Karpas-422 (cell line): ENCODE data around the gene VWCE. TPM values are rescaled to one million over a fixed set of nuclear protein-coding genes. Genes with fewer than 3 reads are reported as not detected.

Source experiments
- DNase-seq: peaks from one replicate; pipeline ENCODE4 v3.0.0-alpha.2; 2015
- H2AFZ ChIP-seq: fragments of 200-600 bp; sonication (generic); 2 replicates; pipeline ENCODE4 v1.6.1; 2014; ENCODE audit warnings: antibody characterized with exemption, low read length, mixed read lengths
- H3K27ac ChIP-seq: fragments of 200-600 bp; sonication (generic); 2 replicates; pipeline ENCODE4 v1.5.1; 2014; ENCODE audit warnings: mild to moderate bottlenecking, low read length, moderate library complexity
- H3K27me3 ChIP-seq: fragments of 200-600 bp; sonication (generic); 2 replicates; pipeline ENCODE4 v1.6.1; 2014; ENCODE audit warnings: low read length, mixed read lengths
- H3K36me3 ChIP-seq: fragments of 200-600 bp; sonication (generic); 2 replicates; pipeline ENCODE4 v1.6.1; 2014; ENCODE audit warnings: low read length, mixed read lengths; ENCODE audit not compliant: insufficient read depth
- H3K4me1 ChIP-seq: fragments of 200-600 bp; sonication (generic); 2 replicates; pipeline ENCODE4 v1.6.1; 2014; ENCODE audit warnings: mild to moderate bottlenecking, low read length, mixed read lengths
- H3K4me2 ChIP-seq: fragments of 200-600 bp; sonication (generic); 2 replicates; pipeline ENCODE4 v1.6.1; 2014; ENCODE audit warnings: low read length, low read depth, mild to moderate bottlenecking; ENCODE audit not compliant: poor library complexity, severe bottlenecking
- H3K4me3 ChIP-seq: fragments of 200-600 bp; sonication (generic); 2 replicates; pipeline ENCODE4 v1.5.1; 2014; ENCODE audit warnings: mild to moderate bottlenecking, antibody characterized with exemption, low read length, mixed read lengths
- H3K79me2 ChIP-seq: fragments of 200-600 bp; sonication (generic); 2 replicates; pipeline ENCODE4 v1.6.1; 2014; ENCODE audit warnings: mild to moderate bottlenecking, low read length, mixed read lengths
- H3K9ac ChIP-seq: fragments of 200-600 bp; sonication (generic); 2 replicates; pipeline ENCODE4 v1.6.0; 2014; ENCODE audit warnings: low read length
- H3K9me2 ChIP-seq: fragments of 200-600 bp; sonication (generic), shearing (Covaris generic); replicated peaks from 2 replicates; pipeline ENCODE4 v1.6.0; 2014; ENCODE audit warnings: mild to moderate bottlenecking, low read length, moderate library complexity; ENCODE audit not compliant: insufficient read depth
- H3K9me3 ChIP-seq: fragments of 300-700, 200-600 bp; sonication (generic); 2 replicates; pipeline ENCODE4 v1.6.1; 2014; ENCODE audit warnings: low read length, mixed read lengths
- H4K20me1 ChIP-seq: fragments of 200-600 bp; sonication (generic); 2 replicates; pipeline ENCODE4 v1.6.1; 2014; ENCODE audit warnings: mild to moderate bottlenecking, antibody characterized with exemption, low read length, low read depth; ENCODE audit not compliant: insufficient read depth
- total RNA-seq: library from RNA; depleted of rRNA; stranded (reverse); fragments of >200 nt; shearing (Covaris generic); gene quantifications from 2 replicates; pipeline ENCODE4 v1.2.3, GENCODE V29; 2014; ENCODE audit warnings: low replicate concordance

Gene VWCE
- total RNA-seq, 1 experiment from 2014 or later: 0.07 TPM

DNA sequence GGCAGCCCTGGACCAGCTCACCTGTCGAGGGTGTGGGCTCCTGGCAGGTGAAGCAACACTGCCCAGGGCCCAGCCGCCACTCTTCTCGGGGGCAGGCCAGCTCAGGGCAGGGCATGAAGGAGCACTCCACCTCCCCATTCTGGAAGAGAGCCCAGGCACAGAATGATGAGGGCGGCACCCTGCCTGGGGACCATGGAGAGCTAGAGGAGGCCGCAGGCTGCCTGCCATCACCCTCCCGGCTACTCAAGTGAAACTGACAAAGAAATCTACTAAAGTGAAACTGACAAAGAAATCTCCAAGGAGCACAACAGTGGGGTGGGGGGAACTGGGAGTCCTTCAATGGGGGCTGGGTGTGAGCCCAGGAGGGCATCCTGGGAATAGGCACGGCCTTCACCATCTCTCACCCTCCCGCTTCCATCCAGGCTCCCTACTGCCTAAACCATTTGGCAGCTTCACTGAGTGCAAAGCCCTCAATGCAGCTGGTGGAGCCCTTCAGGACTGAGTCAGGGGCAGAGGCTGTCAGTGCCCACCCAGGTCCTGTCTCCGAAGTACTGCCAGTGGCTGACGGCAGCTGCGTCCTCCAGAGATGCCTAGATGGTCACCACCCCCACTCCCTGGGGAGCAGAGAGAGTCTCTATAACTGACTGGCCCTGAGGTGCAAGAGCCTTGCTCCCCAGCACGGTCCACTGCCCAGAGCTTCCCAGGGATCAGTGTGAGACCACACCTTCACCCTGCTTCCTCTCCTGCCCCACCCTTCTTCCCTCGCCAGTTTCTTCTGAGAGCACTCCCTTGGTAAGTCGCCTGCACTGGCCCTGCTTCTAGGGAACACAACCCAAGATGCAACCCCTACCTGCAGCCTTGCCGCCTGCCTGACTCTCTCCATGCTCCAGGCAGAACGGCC, 21.7 kb downstream of the VWCE start:
- Histone ChIP-seq H3K27ac (no peak overlapping the region), H3K79me2 (no peaks in the 10 kb centered on the region), H4K20me1 (0 out of 2 replicates have a peak, but pooled peaks cover 4% of the 10 kb centered on the region), H3K9me2 (no peaks in the 10 kb centered on the region), H3K9ac (no peak overlapping the region), H3K27me3 (no peaks in the 10 kb centered on the region), H3K9me3 (no peaks in the 10 kb centered on the region), H3K4me2 (no peak overlapping the region), H3K4me1 (no peaks in the 10 kb centered on the region), H2AFZ (no peak overlapping the region), H3K36me3 (no peaks in the 10 kb centered on the region), H3K4me3 (no peak overlapping the region)
- no peak for DNase-seq

GRCh38 chr11:61272731-61273130, 22.4 kb downstream of the VWCE start:
- H3K36me3 ChIP-seq: no peaks in the 10 kb centered on the region
- H3K27me3 ChIP-seq: no peaks in the 10 kb centered on the region
- H3K9me2 ChIP-seq: no peaks in the 10 kb centered on the region
- H2AFZ ChIP-seq: no peak overlapping the region
- H3K27ac ChIP-seq: no peak overlapping the region
- H3K79me2 ChIP-seq: no peaks in the 10 kb centered on the region
- H3K9me3 ChIP-seq: no peaks in the 10 kb centered on the region
- 0 out of 2 replicates have a peak, but pooled peaks cover 4% of the 10 kb centered on the region for H4K20me1 ChIP-seq
- no peak overlapping the region for H3K9ac ChIP-seq
- DNase-seq: no peak
- H3K4me3 ChIP-seq: no peak overlapping the region
- no peaks in the 10 kb centered on the region for H3K4me1 ChIP-seq
- no peak overlapping the region for H3K4me2 ChIP-seq

GRCh38 chr11:61270354-61271076, 24.6 kb downstream of the VWCE start:
- H3K27me3 ChIP-seq: no peaks in the 10 kb centered on the region
- no peak overlapping the region for H2AFZ ChIP-seq
- H3K9me2 ChIP-seq: no peaks in the 10 kb centered on the region
- H3K36me3 ChIP-seq: no peaks in the 10 kb centered on the region
- 0 out of 2 replicates have a peak, but pooled peaks cover 1% of the 10 kb centered on the region for H4K20me1 ChIP-seq
- H3K4me2 ChIP-seq: no peak overlapping the region
- no peak overlapping the region for H3K9ac ChIP-seq
- H3K4me1 ChIP-seq: peaks cover 6% of the 10 kb centered on the region
- no peaks in the 10 kb centered on the region for H3K9me3 ChIP-seq
- H3K4me3 ChIP-seq: no peak overlapping the region
- H3K79me2 ChIP-seq: no peaks in the 10 kb centered on the region
- DNase-seq: no peak
- H3K27ac ChIP-seq: no peak overlapping the region

GRCh38 chr11:61268588-61269250, 26.4 kb downstream of the VWCE start:
- Histone ChIP-seq H2AFZ (no peak overlapping the region), H3K4me2 (no peak overlapping the region), H3K4me3 (no peak overlapping the region), H4K20me1 (no peaks in the 10 kb centered on the region), H3K9me2 (no peaks in the 10 kb centered on the region), H3K4me1 (peaks cover 6% of the 10 kb centered on the region), H3K9me3 (no peaks in the 10 kb centered on the region), H3K27ac (no peak overlapping the region), H3K27me3 (no peaks in the 10 kb centered on the region), H3K79me2 (no peaks in the 10 kb centered on the region), H3K9ac (no peak overlapping the region), H3K36me3 (no peaks in the 10 kb centered on the region)
- DNase-seq: no peak

- H3K9ac ChIP-seq: peak overlapping the region; percentile 43; the same call in 1 of the 2 replicates
- peak; percentile 56 for DNase-seq
- no peaks in the 10 kb centered on the region for H3K36me3 ChIP-seq
- H3K27ac ChIP-seq: no peak overlapping the region
- H3K9me3 ChIP-seq: no peaks in the 10 kb centered on the region
- no peaks in the 10 kb centered on the region for H3K9me2 ChIP-seq
- H3K79me2 ChIP-seq: no peaks in the 10 kb centered on the region
- no peak overlapping the region for H3K4me3 ChIP-seq
- no peaks in the 10 kb centered on the region for H4K20me1 ChIP-seq
- no peaks in the 10 kb centered on the region for H3K27me3 ChIP-seq
- H3K4me1 ChIP-seq: peaks cover 6% of the 10 kb centered on the region
- peak overlapping the region; percentile 73 for H2AFZ ChIP-seq
- peak overlapping the region; percentile 32 for H3K4me2 ChIP-seq
These were observed 27.7 kb downstream of the VWCE start for GRCh38 chr11:61267437-61267841.

- Histone ChIP-seq H4K20me1 (no peaks in the 10 kb centered on the region), H3K9ac (no peak overlapping the region), H3K79me2 (no peaks in the 10 kb centered on the region), H3K36me3 (no peaks in the 10 kb centered on the region), H3K27me3 (no peaks in the 10 kb centered on the region), H3K4me1 (peaks cover 6% of the 10 kb centered on the region), H3K9me3 (no peaks in the 10 kb centered on the region), H3K4me3 (no peak overlapping the region), H3K27ac (no peak overlapping the region), H3K9me2 (no peaks in the 10 kb centered on the region), H2AFZ (no peak overlapping the region), H3K4me2 (no peak overlapping the region)
- no peak for DNase-seq
These were observed 28.5 kb downstream of the VWCE start for GRCh38 chr11:61266602-61267001.

- no peaks in the 10 kb centered on the region for H4K20me1 ChIP-seq
- no peak overlapping the region for H3K9ac ChIP-seq
- H3K36me3 ChIP-seq: no peaks in the 10 kb centered on the region
- H3K9me2 ChIP-seq: no peaks in the 10 kb centered on the region
- H2AFZ ChIP-seq: no peak overlapping the region
- no peaks in the 10 kb centered on the region for H3K79me2 ChIP-seq
- H3K4me2 ChIP-seq: no peak overlapping the region
- no peak overlapping the region for H3K27ac ChIP-seq
- no peak overlapping the region for H3K4me3 ChIP-seq
- H3K27me3 ChIP-seq: no peaks in the 10 kb centered on the region
- H3K9me3 ChIP-seq: no peaks in the 10 kb centered on the region
- no peak for DNase-seq
- peaks cover 6% of the 10 kb centered on the region for H3K4me1 ChIP-seq
These were observed 29.8 kb downstream of the VWCE start for GRCh38 chr11:61265357-61265756.

DNA sequence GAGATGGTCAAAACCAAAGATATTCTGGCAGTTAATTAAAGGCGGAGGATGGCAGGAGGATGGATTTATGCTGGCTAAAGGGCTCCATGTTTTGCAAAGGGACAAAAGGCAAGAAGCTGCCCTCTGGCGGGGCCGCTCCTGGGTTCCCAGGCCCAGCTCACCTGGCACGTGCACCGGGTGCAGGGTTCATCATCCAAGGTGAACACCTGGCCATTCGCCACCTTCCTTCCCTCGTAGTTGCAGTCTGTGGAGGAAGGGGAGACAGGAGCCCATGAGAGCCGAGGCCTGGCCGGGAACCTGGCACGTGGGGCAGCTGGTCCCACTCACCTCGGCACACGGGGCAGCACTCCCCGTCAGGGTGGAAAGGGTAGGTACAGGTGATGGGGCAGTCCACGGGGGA, 30.3 kb downstream of the VWCE start:
- H3K27me3 ChIP-seq: no peaks in the 10 kb centered on the region
- no peaks in the 10 kb centered on the region for H3K9me3 ChIP-seq
- H2AFZ ChIP-seq: no peak overlapping the region
- no peak overlapping the region for H3K4me2 ChIP-seq
- no peak overlapping the region for H3K27ac ChIP-seq
- peaks cover 6% of the 10 kb centered on the region for H3K4me1 ChIP-seq
- H3K79me2 ChIP-seq: no peaks in the 10 kb centered on the region
- no peaks in the 10 kb centered on the region for H3K9me2 ChIP-seq
- H4K20me1 ChIP-seq: no peaks in the 10 kb centered on the region
- no peaks in the 10 kb centered on the region for H3K36me3 ChIP-seq
- no peak overlapping the region for H3K4me3 ChIP-seq
- no peak overlapping the region for H3K9ac ChIP-seq
- DNase-seq: no peak
